H9 (cell line): Measurements from ENCODE around the gene NAT14. TPM values are rescaled to one million over a fixed set of nuclear protein-coding genes. Genes with fewer than 3 reads are reported as not detected.

Experiments used
- DNase-seq: peaks from one replicate; pipeline ENCODE4 v3.0.0-alpha.2; 2017
- H2AFZ ChIP-seq: one replicate; pipeline ENCODE4 v1.6.1; 2013; ENCODE audit warnings: mild to moderate bottlenecking, low read length, control low read depth, moderate library complexity
- H2AK5ac ChIP-seq: 2 replicates; pipeline ENCODE4 v1.6.1; 2013; ENCODE audit warnings: low read length, control low read depth, mixed read lengths; ENCODE audit not compliant: insufficient read length
- H2BK120ac ChIP-seq: one replicate; pipeline ENCODE4 v1.6.1; 2013; ENCODE audit warnings: low read depth, mild to moderate bottlenecking, low read length, control low read depth, inconsistent platforms; ENCODE audit not compliant: poor library complexity, severe bottlenecking
- H2BK12ac ChIP-seq: 2 replicates; pipeline ENCODE4 v1.6.1; 2013; ENCODE audit warnings: low read length, control low read depth, mixed read lengths, low read depth; ENCODE audit not compliant: insufficient read length
- H2BK15ac ChIP-seq: 2 replicates; pipeline ENCODE4 v1.6.1; 2013; ENCODE audit warnings: low read depth, low read length, control low read depth
- H2BK20ac ChIP-seq: one replicate; pipeline ENCODE4 v1.6.1; 2013; ENCODE audit warnings: low read depth, mild to moderate bottlenecking, low read length, control low read depth, inconsistent platforms; ENCODE audit not compliant: poor library complexity, severe bottlenecking
- H2BK5ac ChIP-seq: 2 replicates; pipeline ENCODE4 v1.6.1; 2013; ENCODE audit warnings: low read length, control low read depth, mixed read lengths; ENCODE audit not compliant: insufficient read length
- H3K14ac ChIP-seq: 2 replicates; pipeline ENCODE4 v1.6.1; 2013; ENCODE audit warnings: low read length, control low read depth; ENCODE audit not compliant: insufficient read depth
- H3K18ac ChIP-seq: 2 replicates; pipeline ENCODE4 v1.6.1; 2013; ENCODE audit warnings: low read depth, mild to moderate bottlenecking, mixed read lengths, low read length, control low read depth; ENCODE audit not compliant: insufficient read length
- H3K23ac ChIP-seq: 2 replicates; pipeline ENCODE4 v1.6.1; 2013; ENCODE audit warnings: low read length, control low read depth, mixed read lengths, low read depth; ENCODE audit not compliant: insufficient read length
- H3K23me2 ChIP-seq: 2 replicates; pipeline ENCODE4 v1.6.1; 2013; ENCODE audit warnings: low read depth, mild to moderate bottlenecking, mixed read lengths, low read length, control low read depth; ENCODE audit not compliant: insufficient read length, poor library complexity, severe bottlenecking
- H3K27ac ChIP-seq: 2 replicates; pipeline ENCODE4 v1.5.1; 2013; ENCODE audit warnings: low read length, control low read depth, mixed read lengths, low read depth; ENCODE audit not compliant: insufficient read length
- H3K27me3 ChIP-seq: 2 replicates; pipeline ENCODE4 v1.6.1; 2013; ENCODE audit warnings: low read length, control low read depth, inconsistent platforms; ENCODE audit not compliant: insufficient read depth
- H3K4ac ChIP-seq: 2 replicates; pipeline ENCODE4 v1.6.1; 2013; ENCODE audit warnings: low read depth, mild to moderate bottlenecking, control low read depth, inconsistent platforms, low read length, moderate library complexity
- H3K4me1 ChIP-seq: 2 replicates; pipeline ENCODE4 v1.6.1; 2013; ENCODE audit warnings: low read length, control low read depth, inconsistent platforms; ENCODE audit not compliant: insufficient read depth
- H3K4me2 ChIP-seq: 2 replicates; pipeline ENCODE4 v1.6.1; 2013; ENCODE audit warnings: low read length, control low read depth, mixed read lengths; ENCODE audit not compliant: insufficient read length, insufficient read depth
- H3K56ac ChIP-seq: 2 replicates; pipeline ENCODE4 v1.6.1; 2013; ENCODE audit warnings: low read depth, mild to moderate bottlenecking, mixed read lengths, low read length, control low read depth; ENCODE audit not compliant: insufficient read length
- H3K79me1 ChIP-seq: 2 replicates; pipeline ENCODE4 v1.6.1; 2013; ENCODE audit warnings: low read depth, mild to moderate bottlenecking, moderate library complexity, low read length, control low read depth, inconsistent platforms; ENCODE audit not compliant: insufficient read depth, poor library complexity, severe bottlenecking
- H3K79me2 ChIP-seq: 2 replicates; pipeline ENCODE4 v1.6.1; 2013; ENCODE audit warnings: low read length, control low read depth, inconsistent platforms; ENCODE audit not compliant: insufficient read depth
- H3K9ac ChIP-seq: 2 replicates; pipeline ENCODE4 v1.6.1; 2013; ENCODE audit warnings: low read length, control low read depth, mixed read lengths; ENCODE audit not compliant: insufficient read length; ENCODE audit errors: extremely low read depth
- H3K9me3 ChIP-seq: one replicate; pipeline ENCODE4 v1.6.1; 2013; ENCODE audit warnings: low read depth, low read length, inconsistent platforms; ENCODE audit not compliant: control insufficient read depth
- H3T11ph ChIP-seq: one replicate; pipeline ENCODE4 v1.6.1; 2013; ENCODE audit warnings: mild to moderate bottlenecking, low read length, control low read depth, inconsistent platforms
- H4K20me1 ChIP-seq: one replicate; pipeline ENCODE4 v1.6.1; 2013; ENCODE audit not compliant: control insufficient read depth, insufficient read length, insufficient read depth
- H4K5ac ChIP-seq: 2 replicates; pipeline ENCODE4 v1.6.1; 2013; ENCODE audit warnings: low read depth, mild to moderate bottlenecking, mixed read lengths, low read length, control low read depth; ENCODE audit not compliant: insufficient read length
- H4K8ac ChIP-seq: replicated peaks from 2 replicates; pipeline ENCODE4 v1.6.1; 2013; ENCODE audit warnings: low read length, control low read depth, mixed read lengths, low read depth; ENCODE audit not compliant: insufficient read length
- H4K91ac ChIP-seq: 2 replicates; pipeline ENCODE4 v1.6.1; 2013; ENCODE audit warnings: low read depth, mild to moderate bottlenecking, moderate library complexity, mixed read lengths, low read length, control low read depth; ENCODE audit not compliant: insufficient read length
- H3K27ac Mint-ChIP-seq, 3 experiments: 2 replicates in 2 of 3; 3 replicates in 1 of 3; pipeline ENCODE4 v1.8.0; 2020 to 2021; ENCODE audit warnings: mixed read lengths in 3 of 3, mild to moderate bottlenecking in 1 of 3, moderate library complexity in 1 of 3
- H3K27me3 Mint-ChIP-seq: 2 replicates; pipeline ENCODE4 v1.8.0; 2021; ENCODE audit warnings: low read depth, mild to moderate bottlenecking, moderate library complexity, mixed read lengths
- H3K36me3 Mint-ChIP-seq, 3 experiments: 2 replicates in 2 of 3; 3 replicates in 1 of 3; pipeline ENCODE4 v1.8.0; 2020 to 2021; ENCODE audit warnings: low read depth in 3 of 3, mixed read lengths in 3 of 3; ENCODE audit not compliant: insufficient read depth in 1 of 3
- H3K4me1 Mint-ChIP-seq, 2 experiments: 2 replicates each; pipeline ENCODE4 v1.8.0; 2020; ENCODE audit warnings: mixed read lengths in 2 of 2
- H3K4me3 Mint-ChIP-seq, 2 experiments: 2 replicates in 1 of 2; 3 replicates in 1 of 2; pipeline ENCODE4 v1.8.0; 2020 to 2021; ENCODE audit warnings: mild to moderate bottlenecking in 2 of 2, mixed read lengths in 2 of 2, moderate library complexity in 1 of 2
- H3K9me3 Mint-ChIP-seq, 2 experiments: 2 replicates in 1 of 2; 3 replicates in 1 of 2; pipeline ENCODE4 v1.8.0; 2020; ENCODE audit warnings: mild to moderate bottlenecking in 2 of 2, mixed read lengths in 2 of 2, moderate library complexity in 1 of 2
- WGBS: extraction: QIAGEN DNeasy Blood & Tissue Kit; methylation state at CpG from one replicate; pipeline ENCODE4 v1.1.7; 2013; ENCODE audit warnings: missing lambda C conversion rate, low lambda C conversion rate, mixed read lengths; ENCODE audit not compliant: insufficient read length; ENCODE audit errors: extremely low coverage; 5-methylcytosine and 5-hydroxymethylcytosine counted together
- total RNA-seq: library from RNA; stranded (reverse); gene quantifications from 2 replicates; pipeline ENCODE4 v1.2.1, GENCODE V29; 2021
- TF ChIP-seq, protein P1 (sequence below): fragments of 200-600 bp; sonication (generic); conservative IDR thresholded peaks from 3 replicates; pipeline ENCODE4 v1.8.0; 2021; ENCODE audit warnings: antibody characterized with exemption, mild to moderate bottlenecking

Gene NAT14
- total RNA-seq, 1 experiment from 2014 or later, result 51.2 TPM

DNA sequence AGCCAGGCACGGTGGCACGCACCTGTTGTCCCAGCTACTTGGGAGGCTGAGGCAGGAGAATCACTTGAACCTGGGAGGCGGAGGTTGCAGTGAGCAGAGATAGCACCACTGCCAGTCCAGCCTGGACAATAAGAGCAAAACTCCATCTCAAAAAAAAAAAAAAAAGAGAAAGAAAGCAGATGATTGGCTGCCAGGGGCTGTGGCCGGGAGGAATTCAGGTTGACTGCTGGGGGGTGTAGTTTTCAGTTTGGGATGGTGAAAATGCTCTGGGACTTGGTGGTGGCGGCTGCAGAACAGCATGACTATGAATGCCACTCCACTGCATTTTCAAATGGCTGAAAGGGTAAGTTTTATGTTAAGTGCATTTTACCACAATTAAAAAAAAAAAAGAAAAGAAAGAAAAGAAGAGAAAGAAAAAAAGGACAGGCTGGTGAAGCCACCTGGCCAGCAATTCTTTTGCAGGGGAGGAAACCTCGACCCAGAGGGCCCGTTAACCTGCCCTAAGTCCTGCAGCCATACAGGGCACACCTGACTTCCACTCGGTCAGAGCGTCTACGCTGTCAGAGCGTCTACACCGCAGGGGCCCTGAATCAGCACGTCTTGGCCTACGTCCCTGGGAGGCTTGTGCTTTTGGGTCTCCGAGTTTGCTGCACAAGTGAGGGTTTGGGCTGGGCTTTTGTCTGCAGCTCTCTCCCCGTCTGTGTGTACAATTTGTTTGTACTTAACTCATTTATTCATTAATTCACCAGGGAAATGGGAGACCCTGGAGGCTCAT is 27.1 kb upstream of the NAT14 start:
- no peak overlapping the region for H3K27ac Mint-ChIP-seq
- Histone ChIP-seq H3K18ac (no peak overlapping the region), H3T11ph (no peak overlapping the region), H3K4ac (no peak overlapping the region), H2BK20ac (no peak overlapping the region), H3K4me1 (peaks cover 5% of the 10 kb centered on the region; the same call in 1 of the 2 replicates), H4K91ac (no peak overlapping the region), H2BK15ac (no peak overlapping the region), H4K8ac (no peak overlapping the region), H3K27ac (no peak overlapping the region), H4K20me1 (no peaks in the 10 kb centered on the region), H3K9me3 (no peaks in the 10 kb centered on the region), H3K79me2 (0 out of 2 replicates have a peak, but pooled peaks cover 4% of the 10 kb centered on the region), H3K79me1 (no peaks in the 10 kb centered on the region), H3K23me2 (peaks cover 5% of the 10 kb centered on the region), H2AK5ac (no peak overlapping the region), H2BK5ac (no peak overlapping the region), H4K5ac (no peak overlapping the region), H2BK120ac (no peak overlapping the region), H3K23ac (no peak overlapping the region), H3K4me2 (no peak overlapping the region), H3K27me3 (no peaks in the 10 kb centered on the region), H2BK12ac (no peak overlapping the region), H3K56ac (no peak overlapping the region), H2AFZ (no peak overlapping the region), H3K9ac (no peak overlapping the region), H3K14ac (no peak overlapping the region)
- WGBS, result no CpG with 5 or more reads among the region's 16 CpGs
- no peak overlapping the region; a peak in 1 of 5 replicates for H3K4me3 Mint-ChIP-seq
- peaks cover 3% of the 10 kb centered on the region for H3K27me3 Mint-ChIP-seq
- TF ChIP-seq, protein P1, sequence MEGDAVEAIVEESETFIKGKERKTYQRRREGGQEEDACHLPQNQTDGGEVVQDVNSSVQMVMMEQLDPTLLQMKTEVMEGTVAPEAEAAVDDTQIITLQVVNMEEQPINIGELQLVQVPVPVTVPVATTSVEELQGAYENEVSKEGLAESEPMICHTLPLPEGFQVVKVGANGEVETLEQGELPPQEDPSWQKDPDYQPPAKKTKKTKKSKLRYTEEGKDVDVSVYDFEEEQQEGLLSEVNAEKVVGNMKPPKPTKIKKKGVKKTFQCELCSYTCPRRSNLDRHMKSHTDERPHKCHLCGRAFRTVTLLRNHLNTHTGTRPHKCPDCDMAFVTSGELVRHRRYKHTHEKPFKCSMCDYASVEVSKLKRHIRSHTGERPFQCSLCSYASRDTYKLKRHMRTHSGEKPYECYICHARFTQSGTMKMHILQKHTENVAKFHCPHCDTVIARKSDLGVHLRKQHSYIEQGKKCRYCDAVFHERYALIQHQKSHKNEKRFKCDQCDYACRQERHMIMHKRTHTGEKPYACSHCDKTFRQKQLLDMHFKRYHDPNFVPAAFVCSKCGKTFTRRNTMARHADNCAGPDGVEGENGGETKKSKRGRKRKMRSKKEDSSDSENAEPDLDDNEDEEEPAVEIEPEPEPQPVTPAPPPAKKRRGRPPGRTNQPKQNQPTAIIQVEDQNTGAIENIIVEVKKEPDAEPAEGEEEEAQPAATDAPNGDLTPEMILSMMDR, result no peak
- H3K36me3 Mint-ChIP-seq, result peaks cover 16 to 18% (median 18%) of the 10 kb centered on the region in 3 experiments
- no peak for DNase-seq
- H3K9me3 Mint-ChIP-seq, result peaks cover 0 to 3% of the 10 kb centered on the region in 2 experiments; a peak in 1 of 5 replicates
- H3K4me1 Mint-ChIP-seq, result peaks cover 13 to 32% of the 10 kb centered on the region in 2 experiments
